HEK293 (cell line): Measurements from ENCODE around the gene GALNTL6.

Source experiments
- REST ChIP-seq: fragments of 450-650 bp; formaldehyde crosslinking; IDR thresholded peaks from 2 replicates; pipeline ENCODE4 v1.5.1; 2016; ENCODE audit warnings: missing biosample characterization, missing genetic modification characterization
- ZBTB8A ChIP-seq: fragments of 450-650 bp; formaldehyde crosslinking; IDR thresholded peaks from 2 replicates; pipeline ENCODE4 v1.5.1; 2016; ENCODE audit warnings: missing biosample characterization, missing genetic modification characterization
- ZEB2 ChIP-seq: fragments of 450-650 bp; formaldehyde crosslinking; IDR thresholded peaks from 2 replicates; pipeline ENCODE4 v1.5.1; 2016; ENCODE audit warnings: missing biosample characterization, missing genetic modification characterization
- ZIC2 ChIP-seq: fragments of 450-650 bp; formaldehyde crosslinking; IDR thresholded peaks from 2 replicates; pipeline ENCODE4 v1.5.1; 2016; ENCODE audit warnings: missing biosample characterization, missing genetic modification characterization
- ZNF114 ChIP-seq: fragments of 450-650 bp; formaldehyde crosslinking; IDR thresholded peaks from 2 replicates; pipeline ENCODE4 v1.5.0; 2017; ENCODE audit warnings: missing biosample characterization, missing genetic modification characterization
- ZNF184 ChIP-seq: fragments of 450-650 bp; IDR thresholded peaks from 2 replicates; pipeline ENCODE4 v1.5.1; 2018; ENCODE audit warnings: missing biosample characterization, mild to moderate bottlenecking, missing genetic modification characterization
- ZNF701 ChIP-seq: fragments of 450-650 bp; formaldehyde crosslinking; IDR thresholded peaks from 2 replicates; pipeline ENCODE4 v1.5.1; 2016; ENCODE audit warnings: missing biosample characterization, missing genetic modification characterization
- TF ChIP-seq, protein P1 (sequence below): fragments of 450-650 bp; formaldehyde crosslinking; IDR thresholded peaks from 2 replicates; pipeline ENCODE4 v1.5.1; 2016; ENCODE audit warnings: missing biosample characterization, missing genetic modification characterization
- TF ChIP-seq, protein P2 (sequence below): fragments of 450-650 bp; formaldehyde crosslinking; IDR thresholded peaks from 2 replicates; pipeline ENCODE4 v1.5.1; 2016; ENCODE audit warnings: missing biosample characterization, missing genetic modification characterization
- TF ChIP-seq, protein P3 (sequence below): fragments of 450-650 bp; formaldehyde crosslinking; IDR thresholded peaks from 2 replicates; pipeline ENCODE4 v1.5.1; 2016; ENCODE audit warnings: missing biosample characterization, missing genetic modification characterization, low read depth
- TF ChIP-seq, protein P4 (sequence below): fragments of 450-650 bp; formaldehyde crosslinking; IDR thresholded peaks from 2 replicates; pipeline ENCODE4 v1.5.1; 2017; ENCODE audit warnings: missing biosample characterization, mild to moderate bottlenecking, missing genetic modification characterization, moderate library complexity

- TF ChIP-seq, protein P1, sequence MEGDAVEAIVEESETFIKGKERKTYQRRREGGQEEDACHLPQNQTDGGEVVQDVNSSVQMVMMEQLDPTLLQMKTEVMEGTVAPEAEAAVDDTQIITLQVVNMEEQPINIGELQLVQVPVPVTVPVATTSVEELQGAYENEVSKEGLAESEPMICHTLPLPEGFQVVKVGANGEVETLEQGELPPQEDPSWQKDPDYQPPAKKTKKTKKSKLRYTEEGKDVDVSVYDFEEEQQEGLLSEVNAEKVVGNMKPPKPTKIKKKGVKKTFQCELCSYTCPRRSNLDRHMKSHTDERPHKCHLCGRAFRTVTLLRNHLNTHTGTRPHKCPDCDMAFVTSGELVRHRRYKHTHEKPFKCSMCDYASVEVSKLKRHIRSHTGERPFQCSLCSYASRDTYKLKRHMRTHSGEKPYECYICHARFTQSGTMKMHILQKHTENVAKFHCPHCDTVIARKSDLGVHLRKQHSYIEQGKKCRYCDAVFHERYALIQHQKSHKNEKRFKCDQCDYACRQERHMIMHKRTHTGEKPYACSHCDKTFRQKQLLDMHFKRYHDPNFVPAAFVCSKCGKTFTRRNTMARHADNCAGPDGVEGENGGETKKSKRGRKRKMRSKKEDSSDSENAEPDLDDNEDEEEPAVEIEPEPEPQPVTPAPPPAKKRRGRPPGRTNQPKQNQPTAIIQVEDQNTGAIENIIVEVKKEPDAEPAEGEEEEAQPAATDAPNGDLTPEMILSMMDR, result no peak
- TF ChIP-seq, protein P2, sequence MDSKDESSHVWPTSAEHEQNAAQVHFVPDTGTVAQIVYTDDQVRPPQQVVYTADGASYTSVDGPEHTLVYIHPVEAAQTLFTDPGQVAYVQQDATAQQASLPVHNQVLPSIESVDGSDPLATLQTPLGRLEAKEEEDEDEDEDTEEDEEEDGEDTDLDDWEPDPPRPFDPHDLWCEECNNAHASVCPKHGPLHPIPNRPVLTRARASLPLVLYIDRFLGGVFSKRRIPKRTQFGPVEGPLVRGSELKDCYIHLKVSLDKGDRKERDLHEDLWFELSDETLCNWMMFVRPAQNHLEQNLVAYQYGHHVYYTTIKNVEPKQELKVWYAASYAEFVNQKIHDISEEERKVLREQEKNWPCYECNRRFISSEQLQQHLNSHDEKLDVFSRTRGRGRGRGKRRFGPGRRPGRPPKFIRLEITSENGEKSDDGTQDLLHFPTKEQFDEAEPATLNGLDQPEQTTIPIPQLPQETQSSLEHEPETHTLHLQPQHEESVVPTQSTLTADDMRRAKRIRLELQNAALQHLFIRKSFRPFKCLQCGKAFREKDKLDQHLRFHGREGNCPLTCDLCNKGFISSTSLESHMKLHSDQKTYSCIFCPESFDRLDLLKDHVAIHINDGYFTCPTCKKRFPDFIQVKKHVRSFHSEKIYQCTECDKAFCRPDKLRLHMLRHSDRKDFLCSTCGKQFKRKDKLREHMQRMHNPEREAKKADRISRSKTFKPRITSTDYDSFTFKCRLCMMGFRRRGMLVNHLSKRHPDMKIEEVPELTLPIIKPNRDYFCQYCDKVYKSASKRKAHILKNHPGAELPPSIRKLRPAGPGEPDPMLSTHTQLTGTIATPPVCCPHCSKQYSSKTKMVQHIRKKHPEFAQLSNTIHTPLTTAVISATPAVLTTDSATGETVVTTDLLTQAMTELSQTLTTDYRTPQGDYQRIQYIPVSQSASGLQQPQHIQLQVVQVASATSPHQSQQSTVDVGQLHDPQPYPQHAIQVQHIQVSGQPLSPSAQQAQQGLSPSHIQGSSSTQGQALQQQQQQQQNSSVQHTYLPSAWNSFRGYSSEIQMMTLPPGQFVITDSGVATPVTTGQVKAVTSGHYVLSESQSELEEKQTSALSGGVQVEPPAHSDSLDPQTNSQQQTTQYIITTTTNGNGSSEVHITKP (tag by site-specific recombination), result no peak
- no peak for TF ChIP-seq ZNF701 (tag by site-specific recombination)
- no peak for TF ChIP-seq ZBTB8A (tag by site-specific recombination)
- no peak for TF ChIP-seq ZIC2 (tag by site-specific recombination)
- TF ChIP-seq REST, result no peak
- no peak for TF ChIP-seq ZNF114 (tag by site-specific recombination)
- TF ChIP-seq, protein P3, sequence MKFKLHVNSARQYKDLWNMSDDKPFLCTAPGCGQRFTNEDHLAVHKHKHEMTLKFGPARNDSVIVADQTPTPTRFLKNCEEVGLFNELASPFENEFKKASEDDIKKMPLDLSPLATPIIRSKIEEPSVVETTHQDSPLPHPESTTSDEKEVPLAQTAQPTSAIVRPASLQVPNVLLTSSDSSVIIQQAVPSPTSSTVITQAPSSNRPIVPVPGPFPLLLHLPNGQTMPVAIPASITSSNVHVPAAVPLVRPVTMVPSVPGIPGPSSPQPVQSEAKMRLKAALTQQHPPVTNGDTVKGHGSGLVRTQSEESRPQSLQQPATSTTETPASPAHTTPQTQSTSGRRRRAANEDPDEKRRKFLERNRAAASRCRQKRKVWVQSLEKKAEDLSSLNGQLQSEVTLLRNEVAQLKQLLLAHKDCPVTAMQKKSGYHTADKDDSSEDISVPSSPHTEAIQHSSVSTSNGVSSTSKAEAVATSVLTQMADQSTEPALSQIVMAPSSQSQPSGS (tag by site-specific recombination), result no peak
- no peak for TF ChIP-seq ZNF184 (tag by site-specific recombination)
- TF ChIP-seq, protein P4, sequence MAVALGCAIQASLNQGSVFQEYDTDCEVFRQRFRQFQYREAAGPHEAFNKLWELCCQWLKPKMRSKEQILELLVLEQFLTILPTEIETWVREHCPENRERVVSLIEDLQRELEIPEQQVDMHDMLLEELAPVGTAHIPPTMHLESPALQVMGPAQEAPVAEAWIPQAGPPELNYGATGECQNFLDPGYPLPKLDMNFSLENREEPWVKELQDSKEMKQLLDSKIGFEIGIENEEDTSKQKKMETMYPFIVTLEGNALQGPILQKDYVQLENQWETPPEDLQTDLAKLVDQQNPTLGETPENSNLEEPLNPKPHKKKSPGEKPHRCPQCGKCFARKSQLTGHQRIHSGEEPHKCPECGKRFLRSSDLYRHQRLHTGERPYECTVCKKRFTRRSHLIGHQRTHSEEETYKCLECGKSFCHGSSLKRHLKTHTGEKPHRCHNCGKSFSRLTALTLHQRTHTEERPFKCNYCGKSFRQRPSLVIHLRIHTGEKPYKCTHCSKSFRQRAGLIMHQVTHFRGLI (tag by site-specific recombination), result no peak
- no peak for TF ChIP-seq ZEB2 (tag by site-specific recombination)
Observed at GRCh38 chr4:172619798-172620197, 806.6 kb downstream of the GALNTL6 start.
